HG02884 (cell line): Measurements from ENCODE around the gene NALCN.

Source experiments
- ATAC-seq: cut with Tn5 transposase; IDR thresholded peaks from one replicate; pipeline ENCODE4 v1.9.1; 2021; ENCODE audit warnings: mild to moderate bottlenecking, moderate library complexity; ENCODE audit not compliant: unreplicated experiment

The NALCN gene

DNA sequence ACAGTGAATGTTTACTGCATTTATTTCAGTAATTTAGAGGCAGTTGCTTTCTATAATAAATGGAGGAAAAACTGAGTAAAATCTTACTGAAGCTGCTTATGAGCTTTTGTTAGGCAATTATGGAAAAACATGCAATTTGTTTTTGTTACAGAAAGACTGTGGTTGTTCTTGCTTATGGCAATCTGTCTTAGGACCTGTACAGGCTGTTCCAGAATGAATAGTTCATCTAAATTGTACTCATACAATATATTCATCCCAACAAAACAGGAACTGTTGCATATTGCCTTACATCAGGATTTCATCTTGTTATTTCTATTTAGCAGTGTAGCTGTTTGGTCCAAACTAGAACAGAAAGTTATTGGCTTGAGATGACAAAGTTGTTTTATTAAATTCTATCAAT, 199.2 kb downstream of the NALCN start:
- ATAC-seq, result no peak

- ATAC-seq, result no peak
These were observed 205.0 kb downstream of the NALCN start for GRCh38 chr13:101211261-101211660.

GRCh38 chr13:101210774-101211173, 205.5 kb downstream of the NALCN start:
- no peak for ATAC-seq

- no peak for ATAC-seq
These were observed 207.0 kb downstream of the NALCN start for GRCh38 chr13:101209206-101209893.

DNA sequence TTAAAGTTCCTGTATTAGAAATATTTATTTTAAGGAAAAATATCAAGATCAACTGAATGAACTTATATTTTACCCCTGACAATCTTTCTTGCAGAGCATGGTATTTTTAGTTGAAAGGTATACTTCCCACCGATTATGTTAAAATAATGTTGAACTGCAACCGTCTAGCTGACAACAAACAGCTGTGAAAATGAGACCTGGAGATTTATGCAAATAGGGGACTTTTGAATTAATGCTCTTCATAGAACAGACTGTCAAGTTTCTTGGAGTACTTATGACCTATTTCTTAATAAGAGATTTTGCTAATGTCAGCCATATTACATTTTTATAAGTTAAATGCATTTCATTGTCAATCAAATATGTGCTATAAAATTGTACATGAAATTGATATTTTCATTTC, 210.9 kb downstream of the NALCN start:
- ATAC-seq, result no peak

- ATAC-seq, result no peak
These were observed 211.9 kb downstream of the NALCN start for GRCh38 chr13:101204270-101205020.

GRCh38 chr13:101202590-101202989, 213.7 kb downstream of the NALCN start:
- ATAC-seq, result no peak

DNA sequence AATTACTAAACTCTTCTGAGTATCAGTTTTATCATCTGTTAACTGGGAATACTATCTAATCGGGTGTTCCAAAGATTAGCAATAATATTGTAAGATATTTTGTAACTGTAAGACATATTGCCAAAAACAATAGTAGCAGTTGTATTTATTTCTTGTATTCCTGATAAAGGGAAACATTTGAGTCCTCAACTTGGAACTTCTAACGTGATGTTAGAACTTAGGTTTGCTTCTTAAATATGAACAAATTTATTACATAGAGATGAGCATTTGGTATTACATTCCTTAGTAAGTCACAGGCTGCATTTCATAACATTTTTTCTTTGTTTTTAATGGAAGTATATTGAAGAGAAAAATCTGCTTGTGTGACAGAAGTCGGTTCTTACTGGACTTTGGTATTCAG, 225.3 kb downstream of the NALCN start:
- ATAC-seq, result no peak

GRCh38 chr13:101190337-101190736, 226.0 kb downstream of the NALCN start:
- ATAC-seq, result no peak

DNA sequence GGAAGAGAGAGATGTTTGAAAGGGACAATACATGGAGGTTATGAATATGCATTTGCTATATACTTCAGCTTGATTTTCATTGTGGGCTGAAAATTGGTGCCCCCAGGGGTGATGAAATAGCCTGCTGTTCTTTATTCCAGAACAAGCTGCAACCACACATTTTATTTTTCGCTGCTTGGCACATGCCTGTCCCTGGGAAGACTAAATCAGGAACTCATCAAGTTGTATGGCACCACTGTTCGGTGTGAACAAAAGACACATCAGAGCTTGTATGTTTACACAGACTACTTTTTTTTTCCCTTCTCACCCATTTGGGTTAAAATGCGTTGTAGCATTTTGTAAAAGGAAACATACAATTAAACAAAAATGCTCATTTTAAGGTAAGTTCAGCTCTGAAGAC, 230.7 kb downstream of the NALCN start:
- no peak for ATAC-seq

- no peak for ATAC-seq
These were observed 235.1 kb downstream of the NALCN start for GRCh38 chr13:101181076-101181685.

DNA sequence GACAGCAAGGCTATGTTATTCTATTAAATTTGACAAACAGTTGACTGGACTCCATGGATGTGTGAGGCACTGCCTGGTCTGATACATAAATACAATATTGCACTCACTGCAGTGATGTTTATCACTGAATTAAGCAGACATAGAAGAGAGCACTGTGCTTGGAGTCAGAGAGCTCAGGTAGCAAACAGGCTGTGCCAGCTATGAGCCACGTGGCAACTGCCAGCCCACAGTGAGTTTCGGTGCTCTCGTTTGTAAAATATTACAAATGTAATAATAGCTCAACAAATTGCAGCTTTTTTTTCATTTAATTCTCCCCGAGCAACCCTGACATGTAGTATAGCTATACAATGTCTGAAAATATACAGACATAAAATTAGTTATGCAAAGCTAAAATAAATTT, 237.3 kb downstream of the NALCN start:
- no peak for ATAC-seq

GRCh38 chr13:101178406-101178805, 237.9 kb downstream of the NALCN start:
- no peak for ATAC-seq

DNA sequence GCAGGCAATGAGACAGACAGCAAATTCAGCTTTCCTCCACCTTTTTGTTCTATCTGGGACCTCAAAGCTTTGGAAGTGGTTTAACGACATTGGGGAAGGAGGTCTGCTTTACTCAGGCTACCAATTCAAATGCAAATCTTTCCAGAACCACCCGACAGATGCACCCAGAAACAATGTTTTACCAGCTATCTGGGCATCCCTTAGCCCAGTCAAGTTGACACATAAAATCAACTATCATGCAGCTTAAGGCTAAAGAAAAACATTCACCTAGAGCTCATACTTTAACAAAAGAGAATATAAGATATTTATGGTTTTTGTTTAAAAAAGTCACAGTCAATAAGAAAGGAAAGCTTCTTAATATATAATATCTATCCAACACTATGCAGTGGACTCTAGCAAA, 246.0 kb downstream of the NALCN start:
- ATAC-seq, result no peak

DNA sequence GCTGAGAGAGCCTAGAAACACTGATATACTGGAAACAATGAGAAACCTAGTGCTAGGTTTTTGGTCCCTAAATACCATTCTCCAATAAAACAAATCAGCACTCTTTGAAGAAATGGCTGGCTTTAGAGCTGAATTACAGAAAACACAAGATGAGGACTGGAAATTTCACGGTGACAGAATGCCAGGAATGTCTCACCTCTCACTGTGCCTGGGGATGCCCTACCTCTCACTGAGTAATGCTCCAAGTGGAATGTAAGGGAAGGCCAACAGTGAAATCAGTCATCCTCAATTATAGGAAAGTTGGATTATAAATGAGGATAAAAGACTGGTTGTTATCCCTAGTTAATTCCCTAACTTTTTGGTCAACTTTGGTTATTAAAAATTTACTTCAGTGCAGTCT, 259.0 kb downstream of the NALCN start:
- no peak for ATAC-seq

GRCh38 chr13:101155920-101156319, 260.4 kb downstream of the NALCN start:
- ATAC-seq, result no peak

DNA sequence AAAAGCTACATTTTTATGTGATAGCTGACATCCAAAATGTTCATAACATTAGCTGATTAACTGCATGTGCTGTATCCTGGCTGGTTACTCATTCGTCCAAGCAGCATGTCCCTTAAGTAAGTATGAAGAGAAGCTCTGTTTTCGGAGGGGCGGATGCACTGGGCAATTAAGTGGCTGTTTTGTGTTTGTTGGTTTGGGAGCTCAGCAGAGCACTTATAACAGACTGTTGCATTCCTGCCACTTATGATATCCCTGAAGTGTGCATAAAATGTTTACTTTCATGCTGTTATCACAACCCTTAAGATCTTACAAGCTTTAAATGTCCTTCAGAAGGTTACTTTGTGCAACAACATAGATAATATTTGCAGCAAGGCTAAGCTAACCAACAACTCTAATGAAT, 264.1 kb downstream of the NALCN start:
- no peak for ATAC-seq

DNA sequence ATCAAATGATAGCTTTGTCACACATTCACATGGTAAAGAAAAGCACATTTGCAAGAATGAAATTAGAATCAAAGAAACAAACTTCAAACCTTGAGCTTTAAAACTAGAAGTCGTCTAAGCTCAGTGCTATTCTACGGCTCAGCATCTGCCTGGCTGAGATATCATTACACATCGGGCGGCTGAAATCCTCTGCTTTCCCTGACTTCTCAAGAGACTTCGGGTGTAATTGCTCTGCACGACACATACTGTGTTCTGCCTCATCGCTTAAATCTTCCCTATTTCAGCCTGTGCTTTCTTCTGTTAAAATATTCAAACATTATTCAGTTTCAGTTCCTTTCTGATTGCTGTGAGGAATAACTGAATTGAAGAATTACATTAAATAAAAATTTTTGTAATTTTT, 265.3 kb downstream of the NALCN start:
- no peak for ATAC-seq

- no peak for ATAC-seq
These were observed 266.4 kb downstream of the NALCN start for GRCh38 chr13:101149735-101150384.

- ATAC-seq, result no peak
These were observed 270.0 kb downstream of the NALCN start for GRCh38 chr13:101146101-101146898.
